Endothelial cell of umbilical vein (primary cell): ENCODE results near the gene VPS35L. TPM values are rescaled to one million over a fixed set of nuclear protein-coding genes. Genes with fewer than 3 reads are reported as not detected.

Experiments
- BruUV-seq: library from RNA; stranded (reverse); fragments of 400-500 nt; replicated peaks from 2 replicates; lab custom pipeline; 2021; lab: Mats Ljungman, UMichigan
- CTCF ChIA-PET: fragments of 300-600, 350-600 bp; sonication (Branson Sonifier 250); formaldehyde crosslinking; loops from one replicate; lab custom pipeline; 2021; ENCODE audit warnings: antibody characterized with exemption, inconsistent platforms; lab: Charles Lee
- POLR2A ChIA-PET: fragments of 300-600, 350-600 bp; sonication (Branson Sonifier 250); formaldehyde crosslinking; loops from one replicate; lab custom pipeline; 2021; ENCODE audit warnings: antibody characterized with exemption, inconsistent platforms; lab: Charles Lee
- DNase-seq: peaks from one replicate; pipeline ENCODE4 v3.0.0-alpha.2; 2011; ENCODE audit warnings: low read depth, low spot score
- FAIRE-seq: peaks from 2 replicates; lab custom pipeline; 2011; peaks lifted over from hg19 to GRCh38; lab: Jason Lieb, UNC
- H2AFZ ChIP-seq: 2 replicates; pipeline ENCODE4 v1.6.0; 2012; ENCODE audit warnings: low read depth, low read length, control low read depth, inconsistent platforms
- H3K27ac ChIP-seq: 2 replicates; pipeline ENCODE4 v1.5.1; 2011; ENCODE audit warnings: low read depth, mild to moderate bottlenecking, control low read depth, low read length, moderate library complexity; ENCODE audit not compliant: insufficient read depth
- H3K27me3 ChIP-seq, 2 experiments: 2 replicates each; pipeline versions ENCODE4 v1.6.0 to v1.6.1; 2011; ENCODE audit warnings: low read length in 2 of 2, mixed read lengths in 1 of 2; ENCODE audit not compliant: control insufficient read depth in 2 of 2, insufficient read depth in 2 of 2
- H3K36me3 ChIP-seq, 2 experiments: 2 replicates in 1 of 2; 3 replicates in 1 of 2; pipeline ENCODE4 v1.5.1; 2011; ENCODE audit warnings: low read length in 2 of 2, mild to moderate bottlenecking in 1 of 2, moderate library complexity in 1 of 2; ENCODE audit not compliant: control insufficient read depth in 2 of 2, insufficient read depth in 2 of 2; ENCODE audit errors: extremely low read depth in 1 of 2
- H3K4me1 ChIP-seq: 3 replicates; pipeline ENCODE4 v1.5.1; 2011; ENCODE audit warnings: mild to moderate bottlenecking, low read length; ENCODE audit not compliant: control insufficient read depth, insufficient read depth; ENCODE audit errors: extremely low read depth
- H3K4me2 ChIP-seq: 2 replicates; pipeline ENCODE4 v1.6.1; 2011; ENCODE audit warnings: low read length, control low read depth, mixed read lengths; ENCODE audit not compliant: insufficient read depth
- H3K4me3 ChIP-seq, 3 experiments: fragments of 200-600 bp in 1 of 3; sonication (generic), shearing (Covaris generic) in 1 of 3; replicated peaks in 1 of 3; 2 replicates each; pipeline ENCODE4 v1.5.1; 2011 to 2016; ENCODE audit warnings: control low read depth in 3 of 3, low read length in 3 of 3, mild to moderate bottlenecking in 2 of 3, inconsistent platforms in 1 of 3, low read depth in 1 of 3, moderate library complexity in 1 of 3; ENCODE audit not compliant: insufficient read depth in 1 of 3
- H3K79me2 ChIP-seq: 2 replicates; pipeline ENCODE4 v1.6.0; 2012; ENCODE audit warnings: low read length, inconsistent platforms; ENCODE audit not compliant: control insufficient read depth, insufficient read depth
- H3K9ac ChIP-seq: replicated peaks from 2 replicates; pipeline ENCODE3; 2011; ENCODE audit warnings: low read length, control low read depth; ENCODE audit not compliant: insufficient read depth; ENCODE audit errors: extremely low read depth
- H3K9me1 ChIP-seq: replicated peaks from 3 replicates; pipeline ENCODE4 v1.6.0; 2011; ENCODE audit warnings: mild to moderate bottlenecking, low read length; ENCODE audit not compliant: control insufficient read depth, insufficient read depth; ENCODE audit errors: extremely low read depth
- H3K9me3 ChIP-seq: replicated peaks from 2 replicates; pipeline ENCODE4 v1.5.1; 2012; ENCODE audit warnings: low read length, inconsistent platforms; ENCODE audit not compliant: control insufficient read depth, insufficient read depth
- H4K20me1 ChIP-seq: replicated peaks from 2 replicates; pipeline ENCODE3; 2011; ENCODE audit warnings: mild to moderate bottlenecking, low read length; ENCODE audit not compliant: control insufficient read depth, insufficient read depth; ENCODE audit errors: extremely low read depth
- GATA2 ChIP-seq: IDR thresholded peaks from 2 replicates; pipeline ENCODE4 v1.7.0; 2011; ENCODE audit warnings: low read depth, mild to moderate bottlenecking, moderate library complexity, mixed read lengths, low read length; ENCODE audit not compliant: insufficient read length, insufficient read depth
- POLR2A ChIP-seq: IDR thresholded peaks from 2 replicates; pipeline ENCODE4 v1.6.1; 2012; ENCODE audit warnings: low read depth, mild to moderate bottlenecking, control low read depth, low read length
- POLR2AphosphoS5 ChIP-seq: IDR thresholded peaks from 2 replicates; pipeline ENCODE4 v1.6.1; 2012; ENCODE audit warnings: low read depth, mild to moderate bottlenecking, control low read depth, low read length, moderate library complexity; ENCODE audit not compliant: insufficient read depth
- dilution Hi-C: fragments of 300-500 bp; cut with MboI; formaldehyde crosslinking; loops from one replicate; pipeline ENCODE4 v1.15.0; 2019; ENCODE audit warnings: low sequenced_read_pairs; ENCODE audit not compliant: extremely low pct_ligation_motif_present
- intact Hi-C: fragments of 100-400 bp; cut with micrococcal nuclease; formaldehyde crosslinking; loops from one replicate; pipeline ENCODE4 v1.10.0; 2022
- polyA plus RNA-seq, 4 experiments: library from polyadenylated mRNA; depleted of rRNA in 3 of 4; stranded (reverse) in 3 of 4; unstranded in 1 of 4; fragments of >200 nt; gene quantifications; 2 replicates each; pipeline versions ENCODE4 v1.2.1 to v1.2.3, GENCODE V29; 2011 to 2012; ENCODE audit warnings: missing spikeins in 1 of 4
- total RNA-seq: library from RNA; stranded (reverse); gene quantifications from 2 replicates; pipeline ENCODE4 v1.2.3, GENCODE V29; 2021
- TF ChIP-seq, protein P1 (sequence below), 2 donors: IDR thresholded peaks; 1 replicate in 1 of 2; 2 replicates in 1 of 2; pipeline ENCODE4 v1.5.1; 2011; ENCODE audit warnings: low read length in 2 of 2, mild to moderate bottlenecking in 2 of 2, moderate library complexity in 2 of 2, control low read depth in 1 of 2, inconsistent platforms in 1 of 2, low read depth in 1 of 2; ENCODE audit not compliant: insufficient read depth in 1 of 2; ENCODE audit errors: extremely low read depth in 1 of 2
- TF ChIP-seq, protein P2 (sequence below): IDR thresholded peaks from 2 replicates; pipeline ENCODE4 v1.6.1; 2011; ENCODE audit not compliant: insufficient read depth, insufficient read length

Gene VPS35L
- total and polyA plus RNA-seq, 2 donors (not counting 3 experiments of a cell fraction or from before 2014, with no cell fraction given): 49.1 to 91.1 TPM

DNA sequence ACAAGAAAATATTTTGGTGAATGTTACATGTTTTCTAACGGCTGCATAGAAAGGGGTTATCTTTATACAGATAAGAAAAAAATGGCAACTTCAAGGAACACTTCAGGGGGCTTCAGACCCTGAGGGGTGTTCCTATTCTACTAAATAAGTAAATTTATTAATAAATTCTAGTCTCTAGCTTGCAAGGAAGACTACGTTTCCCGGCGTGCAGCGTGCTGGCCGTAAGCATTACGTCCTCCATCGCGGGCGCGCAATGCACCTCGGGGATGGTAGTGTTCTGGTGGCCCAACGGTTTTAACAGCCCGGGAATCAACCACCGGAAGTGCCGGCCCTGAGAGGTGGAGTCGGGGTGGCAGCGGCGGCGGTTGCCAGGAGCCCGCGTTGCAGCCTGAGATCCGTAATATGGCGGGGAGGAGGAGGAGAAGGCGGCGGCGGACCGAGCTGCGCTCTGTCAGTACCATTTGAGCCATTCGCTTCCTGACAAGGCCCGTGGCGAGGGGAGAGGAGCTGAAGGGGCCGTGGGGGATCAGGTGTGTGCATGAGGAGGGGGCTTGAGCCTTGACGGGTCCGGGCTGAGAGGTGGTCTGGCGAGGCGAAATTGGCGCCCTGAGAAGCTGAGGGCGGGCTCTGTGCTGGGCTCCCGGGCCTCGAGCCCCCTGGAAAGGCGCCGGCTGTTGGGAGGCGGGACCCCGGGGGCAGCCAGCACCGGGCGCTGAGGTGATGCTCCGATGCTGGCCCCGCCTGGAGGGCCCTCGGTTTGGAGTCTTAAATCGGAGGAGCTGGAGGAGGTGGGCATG lies 31.7 kb upstream of the VPS35L start, which contains the start of gene CCP110:
TSS of gene CCP110 (plus strand) at position 384 of the 797 bp plus-strand sequence. CDS start 3,940 bp downstream, outside the sequence.
- Histone ChIP-seq H3K79me2 (peaks cover 36% of the 10 kb centered on the region), H3K4me1 (peaks cover 21% of the 10 kb centered on the region), H3K9me1 (no peaks in the 10 kb centered on the region), H3K9ac (peak within 1 kb of the TSS; percentile 84), H3K4me3 (peak within 1 kb of the TSS; percentile 60 to 95 (median 61)), H3K36me3 (no peaks in the 10 kb centered on the region), H3K27me3 (no peaks in the 10 kb centered on the region), H3K9me3 (no peaks in the 10 kb centered on the region), H3K27ac (peak within 1 kb of the TSS; percentile 44), H2AFZ (peak within 1 kb of the TSS; percentile 80), H4K20me1 (no peaks in the 10 kb centered on the region), H3K4me2 (peak within 1 kb of the TSS; percentile 98)
- BruUV-seq: no TSS peak
- CTCF ChIA-PET: interaction anchor here (0.9 to 3.0 kb wide), 7 partner anchors 16 to 60 kb away, joined by 3 to 28 read pairs (median 4); partner anchors contain the start of gene VPS35L
- intact Hi-C loops (loop anchor here (2.0 to 10.0 kb wide), 7 partner anchors 31 to 719 kb away; partner anchors contain the start of genes ARL6IP1, COQ7, SYT17 and TMC7), dilution Hi-C loops (no loop called here)
- peak; percentile 96 for DNase-seq
- TF ChIP-seq POLR2A (peak; percentile 37), POLR2AphosphoS5 (peak; percentile 47), GATA2 (no peak)
- TF ChIP-seq, protein P1, sequence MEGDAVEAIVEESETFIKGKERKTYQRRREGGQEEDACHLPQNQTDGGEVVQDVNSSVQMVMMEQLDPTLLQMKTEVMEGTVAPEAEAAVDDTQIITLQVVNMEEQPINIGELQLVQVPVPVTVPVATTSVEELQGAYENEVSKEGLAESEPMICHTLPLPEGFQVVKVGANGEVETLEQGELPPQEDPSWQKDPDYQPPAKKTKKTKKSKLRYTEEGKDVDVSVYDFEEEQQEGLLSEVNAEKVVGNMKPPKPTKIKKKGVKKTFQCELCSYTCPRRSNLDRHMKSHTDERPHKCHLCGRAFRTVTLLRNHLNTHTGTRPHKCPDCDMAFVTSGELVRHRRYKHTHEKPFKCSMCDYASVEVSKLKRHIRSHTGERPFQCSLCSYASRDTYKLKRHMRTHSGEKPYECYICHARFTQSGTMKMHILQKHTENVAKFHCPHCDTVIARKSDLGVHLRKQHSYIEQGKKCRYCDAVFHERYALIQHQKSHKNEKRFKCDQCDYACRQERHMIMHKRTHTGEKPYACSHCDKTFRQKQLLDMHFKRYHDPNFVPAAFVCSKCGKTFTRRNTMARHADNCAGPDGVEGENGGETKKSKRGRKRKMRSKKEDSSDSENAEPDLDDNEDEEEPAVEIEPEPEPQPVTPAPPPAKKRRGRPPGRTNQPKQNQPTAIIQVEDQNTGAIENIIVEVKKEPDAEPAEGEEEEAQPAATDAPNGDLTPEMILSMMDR (IDR thresholded peaks at IDR 0.05; ENCODE audit: extremely low read depth in 1 of 2, insufficient read depth in 1 of 2, low read depth in 1 of 2, low read length in 2 of 2): no peak
- TF ChIP-seq, protein P2, sequence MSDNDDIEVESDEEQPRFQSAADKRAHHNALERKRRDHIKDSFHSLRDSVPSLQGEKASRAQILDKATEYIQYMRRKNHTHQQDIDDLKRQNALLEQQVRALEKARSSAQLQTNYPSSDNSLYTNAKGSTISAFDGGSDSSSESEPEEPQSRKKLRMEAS: no peak
- POLR2A ChIA-PET: interaction anchor here (1.2 kb wide), 1 partner anchor 31 kb away, joined by 3 read pairs; no protein-coding TSS in a partner anchor
- peak; percentile 96 for FAIRE-seq
